Lower leg skin (tissue), 3 donors: ENCODE measurements around the gene ATP7B.

Experiments
- CTCF ChIP-seq, 3 donors: fragments of 450-650 bp; IDR thresholded peaks; one replicate each; pipeline ENCODE4 v1.5.1; 2016; ENCODE audit warnings: antibody characterized with exemption in 3 of 3, mild to moderate bottlenecking in 3 of 3, moderate library complexity in 2 of 3
- POLR2A ChIP-seq, 2 donors: fragments of 450-650 bp; IDR thresholded peaks; one replicate each; pipeline ENCODE4 v1.6.1; 2016 to 2017; ENCODE audit warnings: antibody characterized with exemption in 2 of 2, mild to moderate bottlenecking in 1 of 2, moderate library complexity in 1 of 2

- no peak for TF ChIP-seq CTCF (IDR thresholded peaks at IDR 0.05)
- TF ChIP-seq POLR2A (IDR thresholded peaks at IDR 0.05): no peak
Measured at GRCh38 chr13:51977625-51978024, 33.6 kb downstream of the ATP7B start.
